HepG2 (cell line): Measurements from ENCODE around the gene AP4M1. TPM values are rescaled to one million over a fixed set of nuclear protein-coding genes. Genes with fewer than 3 reads are reported as not detected.
A peak's percentile ranks its signal among the peaks of the same experiment; 100 is the strongest.

Source experiments
- KAT7 ChIP-seq: IDR thresholded peaks from 2 replicates; pipeline ENCODE4 v1.6.1; 2018; ENCODE audit warnings: borderline replicate concordance, missing compliant biosample characterization
- KLF15 ChIP-seq: sonication (generic); formaldehyde crosslinking; IDR thresholded peaks from 2 replicates; pipeline ENCODE4 v1.8.1; 2023; ENCODE audit warnings: borderline replicate concordance, mild to moderate bottlenecking, inconsistent platforms, missing genetic modification reagents, mixed read lengths
- MXI1 ChIP-seq: IDR thresholded peaks from 3 replicates; pipeline ENCODE4 v1.6.1; 2012; ENCODE audit warnings: low read depth, low read length, inconsistent platforms, borderline replicate concordance
- NFAT5 ChIP-seq: sonication (generic); formaldehyde crosslinking; IDR thresholded peaks from 2 replicates; pipeline ENCODE4 v1.4.0; 2020; ENCODE audit warnings: missing genetic modification reagents
- PHF21A ChIP-seq: sonication (generic); formaldehyde crosslinking; IDR thresholded peaks from 2 replicates; pipeline ENCODE4 v1.5.0; 2020; ENCODE audit warnings: mild to moderate bottlenecking, missing genetic modification reagents
- ZNF142 ChIP-seq: sonication (generic); formaldehyde crosslinking; IDR thresholded peaks from 2 replicates; pipeline ENCODE4 v1.4.0; 2020; ENCODE audit warnings: missing genetic modification reagents
- ZNF431 ChIP-seq: sonication (generic); formaldehyde crosslinking; IDR thresholded peaks from 2 replicates; pipeline ENCODE4 v1.9.0; 2022; ENCODE audit warnings: missing genetic modification reagents, low read depth, mild to moderate bottlenecking, borderline replicate concordance
- ZNF446 ChIP-seq: sonication (generic); formaldehyde crosslinking; IDR thresholded peaks from 2 replicates; pipeline ENCODE4 v1.5.0; 2020; ENCODE audit warnings: mild to moderate bottlenecking, missing genetic modification reagents
- ZNF460 ChIP-seq: sonication (generic); formaldehyde crosslinking; IDR thresholded peaks from 2 replicates; pipeline ENCODE4 v1.5.1; 2020; ENCODE audit warnings: missing genetic modification reagents, mild to moderate bottlenecking, borderline replicate concordance
- ZNF558 ChIP-seq: sonication (generic); formaldehyde crosslinking; IDR thresholded peaks from 2 replicates; pipeline ENCODE4 v1.9.0; 2022; ENCODE audit warnings: mild to moderate bottlenecking, missing genetic modification reagents, borderline replicate concordance
- polyA plus RNA-seq, 8 experiments: library from polyadenylated mRNA; depleted of rRNA in 3 of 8; stranded (reverse) in 7 of 8; unstranded in 1 of 8; fragments of >200 nt; fragmentation: Illumina TruSeq in 4 of 8; extraction: Trizol in 4 of 8; gene quantifications; 2 replicates each; pipeline versions ENCODE4 v1.2.1 to v1.2.3, GENCODE V29; 2011 to 2016; ENCODE audit warnings: low read depth in 4 of 8, missing spikeins in 1 of 8, mixed read lengths in 1 of 8; ENCODE audit not compliant: insufficient read depth in 1 of 8
- total RNA-seq, 5 experiments: library from RNA; depleted of rRNA; stranded (reverse); fragments of >200 nt; fragmentation: Illumina TruSeq; extraction: Trizol; gene quantifications; 2 replicates each; pipeline ENCODE4 v1.2.3, GENCODE V29; 2016; ENCODE audit warnings: low read depth in 1 of 5
- TF ChIP-seq, protein P1 (sequence below): sonication (generic); formaldehyde crosslinking; IDR thresholded peaks from 2 replicates; pipeline ENCODE4 v1.5.0; 2020; ENCODE audit warnings: mild to moderate bottlenecking, missing genetic modification reagents

AP4M1 gene
- total and polyA plus RNA-seq, 2 of the 13 experiments (the other 11 are each of a cell fraction or from before 2014, with no cell fraction given), result 6.3 to 9.7 TPM

GRCh38 chr7:100148559-100149328 is 47.3 kb downstream of the AP4M1 start, which contains the start of gene LAMTOR4 (continued):
- TF ChIP-seq ZNF142 (CRISPR knock-in tag) (no peak), ZNF460 (CRISPR knock-in tag) (no peak; the same call in 1 of the 2 replicates), NFAT5 (no peak), ZNF558 (no peak), PHF21A (CRISPR knock-in tag) (no peak; the same call in 1 of the 2 replicates), ZNF431 (CRISPR knock-in tag) (no peak), MXI1 (peak; percentile 87; the same call in 1 of the 3 replicates), KLF15 (CRISPR knock-in tag) (no peak), KAT7 (CRISPR knock-in tag) (0 out of 2 replicates have a peak, but pooled peaks have one; percentile 28), ZNF446 (no peak)
- TF ChIP-seq, protein P1, sequence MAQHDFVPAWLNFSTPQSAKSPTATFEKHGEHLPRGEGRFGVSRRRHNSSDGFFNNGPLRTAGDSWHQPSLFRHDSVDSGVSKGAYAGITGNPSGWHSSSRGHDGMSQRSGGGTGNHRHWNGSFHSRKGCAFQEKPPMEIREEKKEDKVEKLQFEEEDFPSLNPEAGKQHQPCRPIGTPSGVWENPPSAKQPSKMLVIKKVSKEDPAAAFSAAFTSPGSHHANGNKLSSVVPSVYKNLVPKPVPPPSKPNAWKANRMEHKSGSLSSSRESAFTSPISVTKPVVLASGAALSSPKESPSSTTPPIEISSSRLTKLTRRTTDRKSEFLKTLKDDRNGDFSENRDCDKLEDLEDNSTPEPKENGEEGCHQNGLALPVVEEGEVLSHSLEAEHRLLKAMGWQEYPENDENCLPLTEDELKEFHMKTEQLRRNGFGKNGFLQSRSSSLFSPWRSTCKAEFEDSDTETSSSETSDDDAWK (CRISPR knock-in tag), result no peak
